IMR-90 (cell line): ENCODE results near the gene TRIM2. TPM values are rescaled to one million over a fixed set of nuclear protein-coding genes. Genes with fewer than 3 reads are reported as not detected.

Experiments
- ATAC-seq: fragments of 200-7000 bp; cut with Tn5 transposase; 2 replicates; pipeline ENCODE4 v1.9.1; 2020; ENCODE audit warnings: low read depth, mild to moderate bottlenecking, moderate library complexity
- BruUV-seq: library from RNA; stranded (reverse); fragments of 400-500 nt; replicated peaks from 2 replicates; lab custom pipeline; 2021; lab: Mats Ljungman, UMichigan
- CTCF ChIA-PET: fragments of 300-600 bp; formaldehyde crosslinking; extraction: SDS; loops from one replicate; lab custom pipeline; 2021; ENCODE audit warnings: antibody characterized with exemption; lab: Yijun Ruan, JAX
- POLR2A ChIA-PET: fragments of 300-600 bp; sonication (Branson Sonifier 250); formaldehyde crosslinking; loops from one replicate; lab custom pipeline; 2022; ENCODE audit warnings: antibody characterized with exemption; ENCODE audit not compliant: unreplicated experiment; lab: Charles Lee
- DNase-seq: peaks from one replicate; pipeline ENCODE4 v3.0.0; 2013
- H2AFZ ChIP-seq: replicated peaks from 2 replicates; pipeline ENCODE3; 2013; ENCODE audit warnings: low read length, mild to moderate bottlenecking; ENCODE audit not compliant: poor library complexity
- H2AK5ac ChIP-seq: 2 replicates; pipeline ENCODE4 v1.6.1; 2013; ENCODE audit warnings: low read depth, low read length, inconsistent platforms
- H2AK9ac ChIP-seq: replicated peaks from 2 replicates; pipeline ENCODE3; 2013; ENCODE audit warnings: mild to moderate bottlenecking, low read depth, low read length, moderate library complexity; ENCODE audit not compliant: poor library complexity
- H2BK120ac ChIP-seq: 2 replicates; pipeline ENCODE4 v1.6.1; 2013; ENCODE audit warnings: low read depth, low read length, inconsistent platforms
- H2BK15ac ChIP-seq: 3 replicates; pipeline ENCODE4 v1.6.1; 2013; ENCODE audit warnings: low read depth, low read length, inconsistent platforms
- H2BK20ac ChIP-seq: 2 replicates; pipeline ENCODE4 v1.6.1; 2013; ENCODE audit warnings: low read depth, mild to moderate bottlenecking, inconsistent platforms, low read length, moderate library complexity
- H2BK5ac ChIP-seq: 2 replicates; pipeline ENCODE4 v1.6.1; 2013; ENCODE audit warnings: mild to moderate bottlenecking, low read depth, low read length, inconsistent platforms; ENCODE audit not compliant: poor library complexity, severe bottlenecking
- H3K14ac ChIP-seq: replicated peaks from 2 replicates; pipeline ENCODE4 v1.6.1; 2013; ENCODE audit warnings: low read depth, low read length, inconsistent platforms
- H3K18ac ChIP-seq: 2 replicates; pipeline ENCODE4 v1.6.1; 2013; ENCODE audit warnings: low read depth, low read length, control low read depth
- H3K23ac ChIP-seq: 2 replicates; pipeline ENCODE4 v1.6.1; 2013; ENCODE audit warnings: low read depth, low read length, inconsistent platforms
- H3K27ac ChIP-seq: 2 replicates; pipeline ENCODE4 v1.5.1; 2013; ENCODE audit warnings: mild to moderate bottlenecking, control low read depth, low read length; ENCODE audit not compliant: insufficient read depth
- H3K27me3 ChIP-seq: 2 replicates; pipeline ENCODE4 v1.6.1; 2013; ENCODE audit warnings: low read length; ENCODE audit not compliant: control insufficient read depth, insufficient read depth
- H3K36me3 ChIP-seq: 2 replicates; pipeline ENCODE4 v1.6.1; 2013; ENCODE audit warnings: low read length, mixed read lengths; ENCODE audit not compliant: control insufficient read depth, insufficient read depth
- H3K4ac ChIP-seq: 2 replicates; pipeline ENCODE4 v1.6.1; 2013; ENCODE audit warnings: low read depth, low read length, inconsistent platforms
- H3K4me1 ChIP-seq: 2 replicates; pipeline ENCODE4 v1.6.1; 2013; ENCODE audit warnings: low read length, mixed read lengths; ENCODE audit not compliant: control insufficient read depth, insufficient read depth
- H3K4me2 ChIP-seq: 2 replicates; pipeline ENCODE4 v1.6.1; 2013; ENCODE audit warnings: low read depth, mild to moderate bottlenecking, control low read depth, low read length, moderate library complexity
- H3K4me3 ChIP-seq: 2 replicates; pipeline ENCODE4 v1.5.1; 2013; ENCODE audit warnings: low read depth, mild to moderate bottlenecking, control low read depth, low read length, moderate library complexity; ENCODE audit not compliant: insufficient read depth
- H3K56ac ChIP-seq: 2 replicates; pipeline ENCODE4 v1.6.1; 2013; ENCODE audit warnings: low read length, inconsistent platforms; ENCODE audit not compliant: insufficient read depth; ENCODE audit errors: extremely low read depth
- H3K79me1 ChIP-seq, 2 experiments: 2 replicates each; pipeline ENCODE4 v1.6.1; 2013; ENCODE audit warnings: low read length in 2 of 2, inconsistent platforms in 1 of 2, low read depth in 1 of 2
- H3K9ac ChIP-seq: 2 replicates; pipeline ENCODE4 v1.6.1; 2013; ENCODE audit warnings: low read depth, low read length, control low read depth
- H3K9me1 ChIP-seq: 2 replicates; pipeline ENCODE4 v1.6.1; 2013; ENCODE audit warnings: low read length, inconsistent platforms; ENCODE audit not compliant: insufficient read depth
- H3K9me3 ChIP-seq: 2 replicates; pipeline ENCODE4 v1.6.1; 2013; ENCODE audit warnings: low read length; ENCODE audit not compliant: control insufficient read depth, insufficient read depth
- H4K20me1 ChIP-seq: 2 replicates; pipeline ENCODE4 v1.6.1; 2013; ENCODE audit warnings: low read length, inconsistent platforms; ENCODE audit not compliant: insufficient read depth
- H4K5ac ChIP-seq: 2 replicates; pipeline ENCODE4 v1.6.1; 2013; ENCODE audit warnings: mild to moderate bottlenecking, low read depth, low read length, control low read depth
- H4K8ac ChIP-seq, 2 experiments: 2 replicates each; pipeline ENCODE4 v1.6.1; 2013; ENCODE audit warnings: low read depth in 2 of 2, low read length in 2 of 2, control low read depth in 1 of 2, inconsistent platforms in 1 of 2
- H4K91ac ChIP-seq: 2 replicates; pipeline ENCODE4 v1.6.1; 2013; ENCODE audit warnings: low read depth, low read length, inconsistent platforms; ENCODE audit not compliant: insufficient read depth
- BHLHE40 ChIP-seq: fragments of 150-350 bp; IDR thresholded peaks from 2 replicates; pipeline ENCODE4 v1.6.1; 2016; ENCODE audit warnings: mild to moderate bottlenecking, low read depth, low read length
- CEBPB ChIP-seq: IDR thresholded peaks from 2 replicates; pipeline ENCODE4 v1.6.1; 2012; ENCODE audit warnings: low read depth, low read length, improper control_type of control experiment
- MXI1 ChIP-seq: IDR thresholded peaks from 2 replicates; pipeline ENCODE4 v1.6.1; 2012; ENCODE audit warnings: low read depth, mild to moderate bottlenecking, low read length, moderate library complexity, borderline replicate concordance
- NFE2L2 ChIP-seq: fragments of 150-350 bp; IDR thresholded peaks from 2 replicates; pipeline ENCODE4 v1.6.1; 2016; ENCODE audit warnings: low read depth, mild to moderate bottlenecking, low read length
- RAD21 ChIP-seq: IDR thresholded peaks from 2 replicates; pipeline ENCODE4 v1.6.1; 2012; ENCODE audit warnings: low read length, improper control_type of control experiment
- SMC3 ChIP-seq: fragments of 150-350 bp; IDR thresholded peaks from 2 replicates; pipeline ENCODE4 v1.6.1; 2016; ENCODE audit warnings: low read depth, mild to moderate bottlenecking, antibody characterized with exemption, low read length, moderate library complexity
- WGBS, 2 experiments: methylation state at CpG; one replicate each; pipeline versions ENCODE4 v1.1.5 to v1.1.7; 2013; ENCODE audit warnings: missing lambda C conversion rate in 2 of 2; ENCODE audit not compliant: insufficient read length in 1 of 2; ENCODE audit errors: extremely low coverage in 2 of 2; 5-methylcytosine and 5-hydroxymethylcytosine counted together
- dilution Hi-C: fragments of 300-500 bp; cut with HindIII; formaldehyde crosslinking; loops from one replicate; pipeline ENCODE4 v1.14.3; 2018; ENCODE audit warnings: low sequenced_read_pairs; ENCODE audit not compliant: unreplicated experiment
- in situ Hi-C: fragments of 300-500 bp; cut with MboI; formaldehyde crosslinking; loops from 3 replicates; pipeline ENCODE4 v1.14.3; 2019; ENCODE audit warnings: low sequenced_read_pairs, inconsistent platforms, mixed read lengths
- intact Hi-C: fragments of 100-400 bp; cut with micrococcal nuclease; formaldehyde crosslinking; loops from 2 replicates; pipeline ENCODE4 v1.10.0; 2022
- polyA plus RNA-seq, 3 experiments: library from polyadenylated mRNA; depleted of rRNA; stranded (reverse); fragments of >200 nt; gene quantifications; 2 replicates each; pipeline ENCODE4 v1.2.3, GENCODE V29; 2012; ENCODE audit warnings: low replicate concordance in 1 of 3
- total RNA-seq: library from RNA; depleted of rRNA; stranded (reverse); fragments of >200 nt; gene quantifications from 2 replicates; pipeline ENCODE4 v1.2.3, GENCODE V29; 2012
- TF ChIP-seq, protein P1 (sequence below): conservative IDR thresholded peaks from 2 replicates; pipeline ENCODE4 v1.5.1; 2012; ENCODE audit warnings: mild to moderate bottlenecking, low read depth, low read length, improper control_type of control experiment
- TF ChIP-seq, protein P2 (sequence below): fragments of 150-350 bp; IDR thresholded peaks from 2 replicates; pipeline ENCODE4 v1.6.1; 2017; ENCODE audit warnings: mild to moderate bottlenecking, antibody characterized with exemption, low read length, low read depth

The TRIM2 gene
- total and polyA plus RNA-seq, 2 of the 4 experiments (the other 2 are of a cell fraction), result 16.0 to 64.2 TPM

DNA sequence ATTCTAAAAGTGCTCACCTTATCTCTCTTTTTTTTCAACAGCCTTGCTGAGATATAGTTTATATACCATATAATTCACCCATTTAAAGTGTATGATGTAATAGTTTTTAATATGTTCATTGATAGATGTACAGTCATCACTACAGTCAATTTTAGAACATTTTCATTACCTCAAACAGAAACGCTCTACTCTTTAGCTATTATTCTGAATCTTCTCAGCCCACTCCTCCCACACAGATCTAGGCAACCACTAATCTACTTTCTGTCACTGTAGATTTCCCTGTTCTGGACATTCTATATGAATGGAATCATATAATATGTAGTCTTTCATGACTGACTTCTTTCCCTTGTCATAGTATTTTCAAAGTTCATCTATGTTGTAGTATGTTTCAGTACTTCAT, 162.8 kb downstream of the TRIM2 start:
- in situ Hi-C loops, result no loop called here
- no CpG with 5 or more reads among the region's 1 CpG for WGBS, 2 experiments

More for the DNA sequence above, 162.8 kb downstream of the TRIM2 start:
- no peak overlapping the region for H3K18ac ChIP-seq
- no peak overlapping the region for H2AK9ac ChIP-seq
- dilution Hi-C loops, result no loop called here
- no peak overlapping the region for H4K91ac ChIP-seq
- no peak overlapping the region for H3K4ac ChIP-seq
- ATAC-seq, result no peak
- H3K9me1 ChIP-seq, result no peaks in the 10 kb centered on the region
- H2BK15ac ChIP-seq, result no peak overlapping the region
- H4K5ac ChIP-seq, result no peak overlapping the region
- no peaks in the 10 kb centered on the region for H3K36me3 ChIP-seq
- no peaks in the 10 kb centered on the region for H3K4me1 ChIP-seq
- no peak overlapping the region for H2BK5ac ChIP-seq
- no peak overlapping the region for H3K56ac ChIP-seq
- H3K79me1 ChIP-seq, result no peaks in the 10 kb centered on the region; a peak in 1 of 4 replicates
- no peaks in the 10 kb centered on the region for H3K27me3 ChIP-seq
- no peak overlapping the region for H2AK5ac ChIP-seq
- intact Hi-C loops, result no loop called here
- no peak for DNase-seq
- CTCF ChIA-PET, result no interaction called here
- no peak overlapping the region for H2AFZ ChIP-seq
- TF ChIP-seq, protein P1, sequence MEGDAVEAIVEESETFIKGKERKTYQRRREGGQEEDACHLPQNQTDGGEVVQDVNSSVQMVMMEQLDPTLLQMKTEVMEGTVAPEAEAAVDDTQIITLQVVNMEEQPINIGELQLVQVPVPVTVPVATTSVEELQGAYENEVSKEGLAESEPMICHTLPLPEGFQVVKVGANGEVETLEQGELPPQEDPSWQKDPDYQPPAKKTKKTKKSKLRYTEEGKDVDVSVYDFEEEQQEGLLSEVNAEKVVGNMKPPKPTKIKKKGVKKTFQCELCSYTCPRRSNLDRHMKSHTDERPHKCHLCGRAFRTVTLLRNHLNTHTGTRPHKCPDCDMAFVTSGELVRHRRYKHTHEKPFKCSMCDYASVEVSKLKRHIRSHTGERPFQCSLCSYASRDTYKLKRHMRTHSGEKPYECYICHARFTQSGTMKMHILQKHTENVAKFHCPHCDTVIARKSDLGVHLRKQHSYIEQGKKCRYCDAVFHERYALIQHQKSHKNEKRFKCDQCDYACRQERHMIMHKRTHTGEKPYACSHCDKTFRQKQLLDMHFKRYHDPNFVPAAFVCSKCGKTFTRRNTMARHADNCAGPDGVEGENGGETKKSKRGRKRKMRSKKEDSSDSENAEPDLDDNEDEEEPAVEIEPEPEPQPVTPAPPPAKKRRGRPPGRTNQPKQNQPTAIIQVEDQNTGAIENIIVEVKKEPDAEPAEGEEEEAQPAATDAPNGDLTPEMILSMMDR, result no peak
- TF ChIP-seq MXI1, result no peak
- TF ChIP-seq NFE2L2, result no peak
- no peak for TF ChIP-seq BHLHE40
- no peak for TF ChIP-seq CEBPB
- TF ChIP-seq RAD21, result no peak
- TF ChIP-seq, protein P2, sequence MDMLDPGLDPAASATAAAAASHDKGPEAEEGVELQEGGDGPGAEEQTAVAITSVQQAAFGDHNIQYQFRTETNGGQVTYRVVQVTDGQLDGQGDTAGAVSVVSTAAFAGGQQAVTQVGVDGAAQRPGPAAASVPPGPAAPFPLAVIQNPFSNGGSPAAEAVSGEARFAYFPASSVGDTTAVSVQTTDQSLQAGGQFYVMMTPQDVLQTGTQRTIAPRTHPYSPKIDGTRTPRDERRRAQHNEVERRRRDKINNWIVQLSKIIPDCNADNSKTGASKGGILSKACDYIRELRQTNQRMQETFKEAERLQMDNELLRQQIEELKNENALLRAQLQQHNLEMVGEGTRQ, result no peak
- no peak for TF ChIP-seq SMC3
- H2BK20ac ChIP-seq, result no peak overlapping the region
- H3K9me3 ChIP-seq, result peaks cover 2% of the 10 kb centered on the region; the same call in 1 of the 2 replicates
- no peaks in the 10 kb centered on the region for H4K20me1 ChIP-seq
- H3K9ac ChIP-seq, result no peak overlapping the region
- no peak overlapping the region for H3K4me3 ChIP-seq
- POLR2A ChIA-PET, result no interaction called here
- no peak overlapping the region for H4K8ac ChIP-seq
- H3K27ac ChIP-seq, result no peak overlapping the region
- no peak overlapping the region for H3K4me2 ChIP-seq
- no peak overlapping the region for H2BK120ac ChIP-seq
- BruUV-seq, result no TSS peak
- no peak overlapping the region for H3K14ac ChIP-seq
- no peak overlapping the region for H3K23ac ChIP-seq
